Choroid plexus epithelial cell (primary cell): ENCODE results near the gene PCDHA11.
"Not testable (repeated sequence)": the region's sequence is repeated elsewhere in the genome, so short reads cannot be mapped to it uniquely, and the experiment has no call there.

Experiments
- DNase-seq: peaks from one replicate; pipeline ENCODE4 v3.0.0-alpha.2; 2010; ENCODE audit warnings: low read depth
- H3K4me3 ChIP-seq: 2 replicates; pipeline ENCODE4 v1.5.1; 2011; ENCODE audit warnings: low read depth, mild to moderate bottlenecking, control low read depth, low read length, moderate library complexity
- TF ChIP-seq, protein P1 (sequence below): conservative IDR thresholded peaks from 2 replicates; pipeline ENCODE4 v1.5.1; 2011; ENCODE audit warnings: low read depth, mild to moderate bottlenecking, control low read depth, inconsistent platforms, low read length, moderate library complexity

PCDHA11 gene

DNA sequence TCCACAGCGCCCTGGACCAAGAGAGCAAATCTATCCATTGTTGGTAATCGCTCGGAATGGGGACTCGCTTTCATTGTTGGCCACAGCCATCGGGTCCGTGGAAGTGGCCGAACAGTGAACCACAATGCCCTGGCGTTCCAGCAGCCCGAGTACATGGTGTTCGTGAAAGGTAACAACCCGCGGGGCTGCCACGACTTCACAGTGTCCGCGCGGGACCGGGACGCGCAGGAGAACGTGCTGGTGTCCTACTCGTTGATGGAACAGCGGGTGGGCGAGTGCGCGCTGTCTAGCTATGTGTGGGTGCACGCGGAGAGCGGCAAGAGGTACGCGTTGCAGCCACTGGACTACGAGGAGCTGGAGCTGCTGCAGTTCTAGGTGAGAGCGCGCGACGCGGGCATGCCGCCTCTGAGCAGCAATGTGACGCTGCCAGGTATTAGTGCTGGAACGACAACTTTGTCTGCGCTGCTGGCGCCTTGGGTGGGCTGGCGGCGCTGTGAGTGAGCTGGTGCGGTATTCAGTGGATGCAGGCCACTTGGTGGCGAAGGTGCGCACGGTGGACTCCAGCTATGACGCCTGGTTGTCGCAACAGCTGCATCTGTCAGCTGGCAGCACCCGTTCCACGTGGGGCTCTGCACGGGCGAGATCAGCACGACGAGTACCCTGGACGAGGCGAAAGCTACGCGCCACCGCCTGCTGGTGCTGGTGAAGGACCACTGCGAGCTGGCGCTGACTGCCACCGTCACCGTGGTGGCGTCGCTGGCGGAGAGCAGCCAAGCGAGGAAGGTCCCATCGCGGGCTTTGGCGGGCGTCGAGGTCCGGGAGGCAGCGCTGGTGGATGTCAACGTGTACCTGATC, 6.1 kb upstream of the PCDHA11 start:
- DNase-seq: no peak
- TF ChIP-seq, protein P1, sequence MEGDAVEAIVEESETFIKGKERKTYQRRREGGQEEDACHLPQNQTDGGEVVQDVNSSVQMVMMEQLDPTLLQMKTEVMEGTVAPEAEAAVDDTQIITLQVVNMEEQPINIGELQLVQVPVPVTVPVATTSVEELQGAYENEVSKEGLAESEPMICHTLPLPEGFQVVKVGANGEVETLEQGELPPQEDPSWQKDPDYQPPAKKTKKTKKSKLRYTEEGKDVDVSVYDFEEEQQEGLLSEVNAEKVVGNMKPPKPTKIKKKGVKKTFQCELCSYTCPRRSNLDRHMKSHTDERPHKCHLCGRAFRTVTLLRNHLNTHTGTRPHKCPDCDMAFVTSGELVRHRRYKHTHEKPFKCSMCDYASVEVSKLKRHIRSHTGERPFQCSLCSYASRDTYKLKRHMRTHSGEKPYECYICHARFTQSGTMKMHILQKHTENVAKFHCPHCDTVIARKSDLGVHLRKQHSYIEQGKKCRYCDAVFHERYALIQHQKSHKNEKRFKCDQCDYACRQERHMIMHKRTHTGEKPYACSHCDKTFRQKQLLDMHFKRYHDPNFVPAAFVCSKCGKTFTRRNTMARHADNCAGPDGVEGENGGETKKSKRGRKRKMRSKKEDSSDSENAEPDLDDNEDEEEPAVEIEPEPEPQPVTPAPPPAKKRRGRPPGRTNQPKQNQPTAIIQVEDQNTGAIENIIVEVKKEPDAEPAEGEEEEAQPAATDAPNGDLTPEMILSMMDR: no peak

DNA sequence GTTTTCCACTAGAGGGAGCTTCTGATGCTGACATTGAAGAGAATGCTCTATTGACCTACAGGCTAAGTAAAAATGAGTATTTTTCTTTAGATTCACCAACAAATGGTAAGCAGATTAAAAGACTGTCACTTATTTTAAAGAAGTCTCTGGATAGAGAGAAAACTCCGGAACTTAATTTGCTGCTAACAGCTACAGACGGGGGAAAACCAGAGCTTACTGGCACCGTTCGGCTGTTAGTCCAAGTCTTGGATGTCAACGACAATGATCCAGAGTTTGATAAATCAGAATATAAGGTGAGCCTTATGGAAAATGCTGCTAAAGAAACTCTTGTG, 764 bp downstream of the PCDHA11 start:
- no peak overlapping the region for H3K4me3 ChIP-seq
- DNase-seq: no peak
- TF ChIP-seq, protein P1: no peak

More for the DNA sequence above, 6.1 kb upstream of the PCDHA11 start:
- no peak overlapping the region for H3K4me3 ChIP-seq

DNA sequence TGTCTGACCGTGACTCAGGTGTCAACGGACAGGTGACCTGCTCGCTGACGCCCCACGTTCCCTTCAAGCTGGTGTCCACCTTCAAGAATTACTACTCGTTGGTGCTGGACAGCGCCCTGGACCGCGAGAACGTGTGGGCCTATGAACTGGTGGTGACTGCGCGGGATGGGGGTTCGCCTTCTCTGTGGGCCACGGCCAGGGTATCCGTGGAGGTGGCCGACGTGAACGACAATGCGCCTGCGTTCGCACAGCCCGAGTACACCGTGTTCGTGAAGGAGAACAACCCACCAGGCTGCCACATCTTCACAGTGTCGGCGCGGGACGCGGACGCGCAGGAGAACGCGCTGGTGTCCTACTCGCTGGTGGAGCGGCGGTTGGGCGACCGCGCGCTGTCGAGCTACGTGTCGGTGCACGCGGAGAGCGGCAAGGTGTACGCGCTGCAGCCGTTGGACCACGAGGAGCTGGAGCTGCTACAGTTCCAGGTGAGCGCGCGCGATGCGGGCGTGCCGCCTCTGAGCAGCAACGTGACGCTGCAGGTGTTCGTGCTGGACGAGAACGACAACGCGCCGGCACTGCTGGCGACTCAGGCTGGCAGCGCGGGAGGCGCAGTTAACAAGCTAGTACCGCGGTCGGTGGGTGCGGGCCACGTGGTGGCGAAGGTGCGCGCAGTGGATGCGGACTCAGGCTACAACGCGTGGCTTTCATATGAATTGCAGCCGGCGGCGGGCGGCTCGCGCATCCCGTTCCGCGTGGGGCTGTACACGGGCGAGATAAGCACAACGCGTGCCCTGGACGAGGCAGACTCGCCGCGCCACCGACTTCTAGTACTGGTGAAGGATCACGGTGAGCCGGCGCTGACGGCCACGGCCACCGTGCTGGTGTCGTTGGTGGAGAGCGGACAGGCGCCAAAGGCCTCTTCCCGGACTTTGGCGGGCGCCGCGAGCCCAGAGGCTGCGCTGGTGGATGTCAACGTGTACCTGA, 1.8 kb downstream of the PCDHA11 start:
- DNase-seq: no peak
- H3K4me3 ChIP-seq: no peak overlapping the region
- TF ChIP-seq, protein P1: no peak

DNA sequence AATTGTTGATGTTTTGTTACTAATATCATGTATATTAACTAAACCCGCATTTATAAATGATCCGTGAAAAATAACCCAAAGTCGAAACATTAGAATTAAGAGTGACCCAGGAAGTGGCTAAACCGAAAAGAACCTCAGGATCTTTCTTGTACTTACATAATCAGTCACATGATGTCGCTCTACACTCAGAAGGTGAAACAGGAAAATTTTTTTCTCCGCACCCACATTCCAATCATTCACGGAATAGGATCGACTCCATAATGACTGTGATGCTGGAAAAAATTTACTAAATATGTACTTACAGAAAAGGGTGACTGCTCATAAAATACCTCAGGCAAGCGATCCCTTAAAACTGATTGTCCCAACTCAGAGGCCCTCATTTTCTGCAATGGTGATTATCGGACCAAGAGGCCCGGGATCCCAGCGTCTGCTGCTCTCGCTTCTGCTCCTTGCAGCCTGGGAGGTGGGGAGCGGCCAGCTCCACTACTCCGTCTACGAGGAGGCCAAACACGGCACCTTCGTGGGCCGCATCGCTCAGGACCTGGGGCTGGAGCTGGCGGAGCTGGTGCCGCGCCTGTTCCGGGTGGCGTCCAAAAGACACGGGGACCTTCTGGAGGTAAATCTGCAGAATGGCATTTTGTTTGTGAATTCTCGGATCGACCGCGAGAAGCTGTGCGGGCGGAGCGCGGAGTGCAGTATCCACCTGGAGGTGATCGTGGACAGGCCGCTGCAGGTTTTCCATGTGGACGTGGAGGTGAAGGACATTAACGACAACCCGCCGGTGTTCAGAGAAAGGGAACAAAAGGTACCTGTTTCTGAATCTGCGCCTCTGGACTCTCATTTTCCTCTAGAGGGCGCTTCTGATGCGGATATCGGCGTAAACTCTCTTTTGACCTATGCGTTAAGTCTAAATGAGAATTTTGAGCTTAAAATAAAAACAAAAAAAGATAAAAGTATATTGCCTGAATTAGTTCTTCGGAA, 6.6 kb downstream of the PCDHA11 start, which contains the start of gene PCDHA12:
TSS of gene PCDHA12 (plus strand) at position 224 of the 981 bp plus-strand sequence. CDS start at position 389, 165 bp downstream.
- DNase-seq: no peak
- TF ChIP-seq, protein P1: no peak
- no peak within 1 kb of the TSS for H3K4me3 ChIP-seq

DNA sequence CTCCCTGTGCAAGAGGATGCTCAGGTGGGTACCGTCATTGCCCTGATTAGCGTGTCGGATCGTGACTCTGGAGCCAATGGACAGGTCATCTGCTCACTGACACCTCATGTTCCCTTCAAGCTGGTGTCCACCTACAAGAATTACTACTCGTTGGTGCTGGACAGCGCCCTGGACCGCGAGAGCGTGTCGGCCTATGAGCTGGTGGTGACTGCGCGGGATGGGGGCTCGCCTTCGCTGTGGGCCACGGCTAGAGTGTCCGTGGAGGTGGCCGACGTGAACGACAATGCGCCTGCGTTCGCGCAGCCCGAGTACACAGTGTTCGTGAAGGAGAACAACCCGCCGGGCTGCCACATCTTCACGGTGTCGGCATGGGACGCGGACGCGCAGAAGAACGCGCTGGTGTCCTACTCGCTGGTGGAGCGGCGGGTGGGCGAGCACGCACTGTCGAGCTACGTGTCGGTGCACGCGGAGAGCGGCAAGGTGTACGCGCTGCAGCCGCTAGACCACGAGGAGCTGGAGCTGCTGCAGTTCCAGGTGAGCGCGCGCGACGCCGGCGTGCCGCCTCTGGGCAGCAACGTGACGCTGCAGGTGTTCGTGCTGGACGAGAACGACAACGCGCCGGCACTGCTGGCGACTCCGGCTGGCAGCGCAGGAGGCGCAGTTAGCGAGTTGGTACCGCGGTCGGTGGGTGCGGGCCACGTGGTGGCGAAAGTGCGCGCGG, 7.9 kb downstream of the PCDHA11 start:
- not testable (repeated sequence) for DNase-seq, H3K4me3 ChIP-seq

DNA sequence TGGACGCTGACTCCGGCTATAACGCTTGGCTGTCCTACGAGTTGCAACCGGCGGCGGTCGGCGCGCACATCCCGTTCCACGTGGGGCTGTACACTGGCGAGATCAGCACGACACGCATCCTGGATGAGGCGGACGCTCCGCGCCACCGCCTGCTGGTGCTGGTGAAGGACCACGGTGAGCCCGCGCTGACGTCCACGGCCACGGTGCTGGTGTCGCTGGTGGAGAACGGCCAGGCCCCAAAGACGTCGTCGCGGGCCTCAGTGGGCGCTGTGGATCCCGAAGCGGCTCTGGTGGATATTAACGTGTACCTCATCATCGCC, 8.5 kb downstream of the PCDHA11 start:
- no peak overlapping the region for H3K4me3 ChIP-seq
- TF ChIP-seq, protein P1: no peak
- DNase-seq: no peak
